OCI-LY1 (cell line): ENCODE measurements around the gene TMEM156.

ENCODE experiments used
- EZH2 ChIP-seq: fragments of 200-600 bp; sonication (generic), shearing (Covaris generic); IDR thresholded peaks from 2 replicates; pipeline ENCODE4 v1.8.0; 2017; ENCODE audit warnings: borderline replicate concordance, mixed run types, mild to moderate bottlenecking, antibody characterized with exemption, low read length, moderate library complexity, mixed read lengths
- TF ChIP-seq, protein P1 (sequence below): fragments of 200-600 bp; sonication (generic), shearing (Covaris generic); IDR thresholded peaks from 2 replicates; pipeline ENCODE4 v1.5.1; 2017; ENCODE audit warnings: mild to moderate bottlenecking, antibody characterized with exemption, low read length, moderate library complexity, mixed read lengths

DNA sequence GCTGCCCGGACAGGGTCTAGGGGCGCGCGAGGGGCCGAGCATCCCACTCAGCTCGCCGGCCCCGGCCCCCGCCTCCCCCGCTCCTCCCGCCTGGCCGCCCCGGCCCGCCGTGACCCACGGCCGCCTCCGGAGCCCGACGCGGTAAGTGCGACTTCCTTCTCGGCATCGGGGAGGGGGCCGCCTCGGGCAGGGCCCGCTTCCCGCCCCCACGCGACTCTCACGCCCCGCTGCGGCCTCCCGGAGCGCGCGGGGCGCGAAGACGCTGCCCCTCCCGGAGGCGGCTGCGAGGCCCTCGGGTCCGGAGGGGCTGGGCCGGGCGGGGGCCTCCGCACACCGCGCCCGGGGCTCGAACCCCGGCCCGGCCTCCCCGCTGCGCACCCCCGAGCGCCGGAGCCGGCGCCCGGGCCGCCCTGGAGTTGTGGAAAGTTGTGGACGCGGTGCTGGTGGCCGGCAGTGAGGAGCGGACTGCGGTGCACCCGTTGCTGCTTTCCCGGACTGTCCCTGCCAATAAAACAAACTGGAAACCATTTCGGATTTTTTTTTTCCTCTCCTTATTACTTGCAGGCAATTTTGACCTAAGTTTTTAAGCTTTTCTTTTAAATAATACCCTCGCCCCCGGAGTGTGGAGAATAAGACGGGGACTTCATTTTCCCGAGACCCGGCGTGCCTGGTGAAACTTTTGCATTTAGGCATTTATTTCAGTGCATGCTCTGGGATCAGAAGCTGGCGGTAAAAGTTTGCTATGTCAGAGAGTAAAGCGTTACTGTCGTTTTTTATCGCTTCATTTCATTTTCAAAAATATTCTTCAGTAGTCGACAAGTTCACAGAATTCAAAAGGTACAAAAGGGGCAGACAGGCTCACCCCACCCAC lies 13.0 kb upstream of the TMEM156 start:
- TF ChIP-seq, protein P1, sequence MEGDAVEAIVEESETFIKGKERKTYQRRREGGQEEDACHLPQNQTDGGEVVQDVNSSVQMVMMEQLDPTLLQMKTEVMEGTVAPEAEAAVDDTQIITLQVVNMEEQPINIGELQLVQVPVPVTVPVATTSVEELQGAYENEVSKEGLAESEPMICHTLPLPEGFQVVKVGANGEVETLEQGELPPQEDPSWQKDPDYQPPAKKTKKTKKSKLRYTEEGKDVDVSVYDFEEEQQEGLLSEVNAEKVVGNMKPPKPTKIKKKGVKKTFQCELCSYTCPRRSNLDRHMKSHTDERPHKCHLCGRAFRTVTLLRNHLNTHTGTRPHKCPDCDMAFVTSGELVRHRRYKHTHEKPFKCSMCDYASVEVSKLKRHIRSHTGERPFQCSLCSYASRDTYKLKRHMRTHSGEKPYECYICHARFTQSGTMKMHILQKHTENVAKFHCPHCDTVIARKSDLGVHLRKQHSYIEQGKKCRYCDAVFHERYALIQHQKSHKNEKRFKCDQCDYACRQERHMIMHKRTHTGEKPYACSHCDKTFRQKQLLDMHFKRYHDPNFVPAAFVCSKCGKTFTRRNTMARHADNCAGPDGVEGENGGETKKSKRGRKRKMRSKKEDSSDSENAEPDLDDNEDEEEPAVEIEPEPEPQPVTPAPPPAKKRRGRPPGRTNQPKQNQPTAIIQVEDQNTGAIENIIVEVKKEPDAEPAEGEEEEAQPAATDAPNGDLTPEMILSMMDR, result no peak
- TF ChIP-seq EZH2, result no peak
